Measurements from ENCODE around the gene NUAK2. TPM values are rescaled to one million over a fixed set of nuclear protein-coding genes. Genes with fewer than 3 reads are reported as not detected.

Gene NUAK2
- polyA plus RNA-seq, 1 experiment: 7.0 TPM

- Histone ChIP-seq H3K4me3 (ENCODE audit: low read depth, low read length) (no peak overlapping the region), H3K9me3 (ENCODE audit: control insufficient read depth, insufficient read depth, low read length) (no peaks in the 10 kb centered on the region), H3K27me3 (ENCODE audit: control insufficient read depth, insufficient read depth, low read length) (peaks cover 52% of the 10 kb centered on the region), H3K27ac (ENCODE audit: low read depth, low read length) (no peak overlapping the region)
- ChIA-PET CTCF (interaction anchor here (0.6 to 3.1 kb wide), 6 partner anchors 13 to 176 kb away, joined by 3 to 20 read pairs (median 6); no protein-coding TSS in a partner anchor), POLR2A (interaction anchor here (0.6 kb wide), 1 partner anchor 249 kb away, joined by 5 read pairs; no protein-coding TSS in a partner anchor)
- TF ChIP-seq, protein P1, sequence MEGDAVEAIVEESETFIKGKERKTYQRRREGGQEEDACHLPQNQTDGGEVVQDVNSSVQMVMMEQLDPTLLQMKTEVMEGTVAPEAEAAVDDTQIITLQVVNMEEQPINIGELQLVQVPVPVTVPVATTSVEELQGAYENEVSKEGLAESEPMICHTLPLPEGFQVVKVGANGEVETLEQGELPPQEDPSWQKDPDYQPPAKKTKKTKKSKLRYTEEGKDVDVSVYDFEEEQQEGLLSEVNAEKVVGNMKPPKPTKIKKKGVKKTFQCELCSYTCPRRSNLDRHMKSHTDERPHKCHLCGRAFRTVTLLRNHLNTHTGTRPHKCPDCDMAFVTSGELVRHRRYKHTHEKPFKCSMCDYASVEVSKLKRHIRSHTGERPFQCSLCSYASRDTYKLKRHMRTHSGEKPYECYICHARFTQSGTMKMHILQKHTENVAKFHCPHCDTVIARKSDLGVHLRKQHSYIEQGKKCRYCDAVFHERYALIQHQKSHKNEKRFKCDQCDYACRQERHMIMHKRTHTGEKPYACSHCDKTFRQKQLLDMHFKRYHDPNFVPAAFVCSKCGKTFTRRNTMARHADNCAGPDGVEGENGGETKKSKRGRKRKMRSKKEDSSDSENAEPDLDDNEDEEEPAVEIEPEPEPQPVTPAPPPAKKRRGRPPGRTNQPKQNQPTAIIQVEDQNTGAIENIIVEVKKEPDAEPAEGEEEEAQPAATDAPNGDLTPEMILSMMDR (IDR thresholded peaks at IDR 0.05; ENCODE audit: low read depth, low read length): no peak
- DNase-seq (ENCODE audit: low read depth, low spot score): no peak
Measured at GRCh38 chr1:205348554-205349487, 27.3 kb upstream of the NUAK2 start.

- no peak for DNase-seq (ENCODE audit: low read depth, low spot score)
- TF ChIP-seq, protein P1 (IDR thresholded peaks at IDR 0.05; ENCODE audit: low read depth, low read length): no peak
- H3K27me3 ChIP-seq (ENCODE audit: control insufficient read depth, insufficient read depth, low read length): peaks cover 66% of the 10 kb centered on the region
- no peak overlapping the region for H3K4me3 ChIP-seq (ENCODE audit: low read depth, low read length)
- peaks cover 4% of the 10 kb centered on the region; the same call in 1 of the 2 replicates for H3K9me3 ChIP-seq (ENCODE audit: control insufficient read depth, insufficient read depth, low read length)
- ChIA-PET POLR2A (no interaction called here), CTCF (interaction anchor here (0.6 to 1.7 kb wide), 3 partner anchors 10 to 12 kb away, joined by 3 to 6 read pairs (median 4); no protein-coding TSS in a partner anchor)
- no peak overlapping the region for H3K27ac ChIP-seq (ENCODE audit: low read depth, low read length)
Measured at GRCh38 chr1:205346956-205347574, 25.5 kb upstream of the NUAK2 start.

DNA sequence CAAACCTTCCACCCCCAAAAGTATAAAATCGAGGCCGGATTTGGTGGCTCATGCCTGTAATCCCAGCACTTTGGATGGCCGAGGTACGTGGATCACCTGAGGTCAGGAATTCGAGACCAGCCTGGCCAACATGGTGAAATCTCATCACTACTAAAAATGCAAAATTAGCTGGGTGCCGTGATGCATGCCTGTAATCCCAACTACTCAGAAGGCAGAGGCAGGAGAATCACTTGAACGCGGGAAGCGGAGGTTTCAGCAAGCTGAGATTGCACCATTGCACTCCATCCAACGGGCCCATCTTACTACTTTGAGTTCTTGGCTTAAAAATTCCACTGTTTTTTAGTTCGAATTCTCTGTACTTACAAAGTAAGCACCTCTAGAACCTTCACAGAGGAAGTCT lies 24.2 kb upstream of the NUAK2 start:
- Histone ChIP-seq H3K9me3 (ENCODE audit: control insufficient read depth, insufficient read depth, low read length) (peaks cover 4% of the 10 kb centered on the region; the same call in 1 of the 2 replicates), H3K27ac (ENCODE audit: low read depth, low read length) (no peak overlapping the region), H3K4me3 (ENCODE audit: low read depth, low read length) (no peak overlapping the region), H3K27me3 (ENCODE audit: control insufficient read depth, insufficient read depth, low read length) (peaks cover 68% of the 10 kb centered on the region)
- TF ChIP-seq, protein P1 (IDR thresholded peaks at IDR 0.05; ENCODE audit: low read depth, low read length): no peak
- POLR2A ChIA-PET: no interaction called here
- CTCF ChIA-PET: interaction anchor here (1.3 to 1.7 kb wide), 3 partner anchors 9 to 11 kb away, joined by 4 to 7 read pairs (median 6); no protein-coding TSS in a partner anchor
- no peak for DNase-seq (ENCODE audit: low read depth, low spot score)

DNA sequence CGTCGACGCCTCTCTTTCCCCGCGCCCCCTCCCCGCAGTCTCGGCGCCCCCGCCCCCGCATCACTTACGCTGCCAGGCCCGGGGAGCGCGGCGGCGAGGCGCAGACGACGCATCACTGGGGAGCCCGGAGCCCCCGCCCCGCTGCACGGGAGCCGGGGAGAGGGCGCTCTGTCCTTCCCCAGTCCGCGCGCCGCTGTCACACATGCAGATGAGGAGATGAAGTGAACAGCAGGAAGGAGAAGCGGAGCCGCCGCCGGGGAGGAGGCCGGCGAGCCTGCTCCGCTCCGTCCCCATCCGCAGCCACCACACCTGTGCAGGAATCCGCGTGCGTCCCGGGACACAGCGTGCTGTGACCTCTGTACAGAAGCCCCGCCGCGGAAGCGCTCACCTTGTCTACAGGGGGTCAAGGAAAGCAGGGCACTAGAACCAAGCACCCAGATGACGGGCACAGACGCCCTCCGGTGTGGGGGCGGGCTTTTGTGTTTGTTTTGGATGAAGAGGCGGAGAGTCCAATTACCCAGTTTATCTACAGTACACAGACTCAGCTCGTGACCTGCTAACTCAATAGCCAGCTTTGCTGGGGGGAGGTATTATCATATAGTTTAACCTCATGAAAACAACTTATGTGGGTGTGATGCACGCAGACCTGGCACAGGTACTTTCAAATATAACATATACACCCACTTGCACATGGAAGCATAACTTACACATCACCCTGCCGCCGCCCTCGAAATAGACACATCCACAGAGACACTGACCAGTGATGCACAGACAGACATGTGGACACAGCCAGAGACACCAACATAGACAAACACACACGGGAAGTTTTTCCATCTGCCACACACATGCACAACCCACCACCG lies 22.8 kb upstream of the NUAK2 start:
- H3K27me3 ChIP-seq (ENCODE audit: control insufficient read depth, insufficient read depth, low read length): peaks cover 66% of the 10 kb centered on the region
- CTCF ChIA-PET: interaction anchor here (0.6 to 1.6 kb wide), 3 partner anchors 9 to 10 kb away, joined by 3 to 9 read pairs (median 3); no protein-coding TSS in a partner anchor
- peaks cover 4% of the 10 kb centered on the region; the same call in 1 of the 2 replicates for H3K9me3 ChIP-seq (ENCODE audit: control insufficient read depth, insufficient read depth, low read length)
- TF ChIP-seq, protein P1 (IDR thresholded peaks at IDR 0.05; ENCODE audit: low read depth, low read length): no peak
- no peak for DNase-seq (ENCODE audit: low read depth, low spot score)
- peak overlapping the region; percentile 37 for H3K4me3 ChIP-seq (ENCODE audit: low read depth, low read length)
- POLR2A ChIA-PET: no interaction called here
- H3K27ac ChIP-seq (ENCODE audit: low read depth, low read length): no peak overlapping the region

All from AG04450 (cell line).